HS-27A (cell line): ENCODE results near the gene LBHD1.
"Not testable (repeated sequence)": the region's sequence is repeated elsewhere in the genome, so short reads cannot be mapped to it uniquely, and the experiment has no call there.

ENCODE experiments used
- DNase-seq: peaks from one replicate; pipeline ENCODE4 v3.0.0-alpha.2; 2012; ENCODE audit warnings: low read depth, missing footprints

The LBHD1 gene

GRCh38 chr11:62616957-62617356, 55.1 kb downstream of the LBHD1 start:
- not testable (repeated sequence) for DNase-seq

GRCh38 chr11:62615521-62615920, 56.5 kb downstream of the LBHD1 start:
- no peak for DNase-seq

GRCh38 chr11:62614275-62614674, 57.8 kb downstream of the LBHD1 start:
- DNase-seq: no peak

- no peak for DNase-seq
Observed at GRCh38 chr11:62613291-62613778, 58.7 kb downstream of the LBHD1 start.
